ENCODE data around the gene FYB1.

DNA sequence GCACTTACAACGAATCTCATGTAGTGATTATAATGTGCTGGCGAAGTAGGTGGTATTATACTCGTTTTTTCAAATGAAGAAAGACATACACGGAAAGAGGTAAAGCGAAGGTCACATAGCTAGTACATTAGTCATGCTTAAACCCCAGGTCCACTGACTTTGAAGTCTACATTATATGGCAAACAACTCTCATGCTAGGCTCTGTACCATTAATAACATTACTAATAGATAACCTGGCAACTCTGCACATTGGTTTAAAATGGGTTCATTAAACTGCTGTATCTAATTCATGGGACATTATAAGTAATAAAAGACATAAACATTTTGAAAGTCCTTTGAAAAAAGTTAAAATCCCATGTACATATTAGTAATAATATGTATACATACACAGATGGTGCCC, 21.2 kb downstream of the FYB1 start:
- TF ChIP-seq, protein P1, sequence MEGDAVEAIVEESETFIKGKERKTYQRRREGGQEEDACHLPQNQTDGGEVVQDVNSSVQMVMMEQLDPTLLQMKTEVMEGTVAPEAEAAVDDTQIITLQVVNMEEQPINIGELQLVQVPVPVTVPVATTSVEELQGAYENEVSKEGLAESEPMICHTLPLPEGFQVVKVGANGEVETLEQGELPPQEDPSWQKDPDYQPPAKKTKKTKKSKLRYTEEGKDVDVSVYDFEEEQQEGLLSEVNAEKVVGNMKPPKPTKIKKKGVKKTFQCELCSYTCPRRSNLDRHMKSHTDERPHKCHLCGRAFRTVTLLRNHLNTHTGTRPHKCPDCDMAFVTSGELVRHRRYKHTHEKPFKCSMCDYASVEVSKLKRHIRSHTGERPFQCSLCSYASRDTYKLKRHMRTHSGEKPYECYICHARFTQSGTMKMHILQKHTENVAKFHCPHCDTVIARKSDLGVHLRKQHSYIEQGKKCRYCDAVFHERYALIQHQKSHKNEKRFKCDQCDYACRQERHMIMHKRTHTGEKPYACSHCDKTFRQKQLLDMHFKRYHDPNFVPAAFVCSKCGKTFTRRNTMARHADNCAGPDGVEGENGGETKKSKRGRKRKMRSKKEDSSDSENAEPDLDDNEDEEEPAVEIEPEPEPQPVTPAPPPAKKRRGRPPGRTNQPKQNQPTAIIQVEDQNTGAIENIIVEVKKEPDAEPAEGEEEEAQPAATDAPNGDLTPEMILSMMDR (conservative IDR thresholded peaks at IDR 0.05; ENCODE audit: low read length): no peak
- no peak for TF ChIP-seq EZH2phosphoT487 (IDR thresholded peaks at IDR 0.05; ENCODE audit: borderline replicate concordance)

Data from Loucy (cell line).